ENCODE measurements around the gene SPACA6. TPM values are rescaled to one million over a fixed set of nuclear protein-coding genes. Genes with fewer than 3 reads are reported as not detected.

Gene SPACA6
- total and polyA plus RNA-seq, 9 of the 15 experiments (the other 6 are each of a cell fraction or from before 2014, with no cell fraction given), result 1.3 to 17.3 (median 6.2) TPM

DNA sequence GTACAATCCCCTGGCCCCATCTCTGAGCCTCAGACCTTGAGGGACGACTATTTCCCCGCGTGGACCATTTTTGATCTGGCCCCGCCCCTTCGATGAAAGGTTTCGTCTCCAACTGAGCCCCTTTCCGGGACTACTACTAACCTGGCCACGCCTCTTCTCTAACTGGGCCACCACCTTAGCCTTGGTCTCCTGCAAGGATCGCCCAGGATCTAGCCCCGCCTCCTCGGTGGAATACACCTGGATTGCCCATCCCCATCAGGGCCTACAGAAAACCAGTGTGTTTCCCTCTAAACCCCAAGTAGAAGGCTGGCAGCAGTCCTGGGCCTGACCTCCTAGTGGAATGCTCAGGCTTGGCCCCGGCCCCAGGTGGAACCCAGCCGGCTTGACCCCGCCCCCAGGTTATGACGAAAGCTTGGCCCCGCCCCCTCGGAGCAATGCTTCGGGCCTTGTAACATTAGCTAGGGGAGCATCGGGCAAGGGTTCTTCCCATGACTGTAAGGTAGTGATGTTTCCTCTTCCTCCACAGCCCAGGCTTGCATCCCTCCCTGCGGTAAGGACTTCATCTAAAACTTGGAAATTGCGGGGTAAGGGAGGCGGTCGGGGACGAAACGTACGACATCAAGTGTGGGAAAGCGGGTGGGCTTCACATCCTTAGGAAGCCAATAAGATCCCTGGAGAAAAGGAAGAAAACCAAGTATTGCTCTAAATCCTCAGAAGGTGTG is 9.1 kb downstream of the SPACA6 start (continued):
- TF ChIP-seq, protein P1, sequence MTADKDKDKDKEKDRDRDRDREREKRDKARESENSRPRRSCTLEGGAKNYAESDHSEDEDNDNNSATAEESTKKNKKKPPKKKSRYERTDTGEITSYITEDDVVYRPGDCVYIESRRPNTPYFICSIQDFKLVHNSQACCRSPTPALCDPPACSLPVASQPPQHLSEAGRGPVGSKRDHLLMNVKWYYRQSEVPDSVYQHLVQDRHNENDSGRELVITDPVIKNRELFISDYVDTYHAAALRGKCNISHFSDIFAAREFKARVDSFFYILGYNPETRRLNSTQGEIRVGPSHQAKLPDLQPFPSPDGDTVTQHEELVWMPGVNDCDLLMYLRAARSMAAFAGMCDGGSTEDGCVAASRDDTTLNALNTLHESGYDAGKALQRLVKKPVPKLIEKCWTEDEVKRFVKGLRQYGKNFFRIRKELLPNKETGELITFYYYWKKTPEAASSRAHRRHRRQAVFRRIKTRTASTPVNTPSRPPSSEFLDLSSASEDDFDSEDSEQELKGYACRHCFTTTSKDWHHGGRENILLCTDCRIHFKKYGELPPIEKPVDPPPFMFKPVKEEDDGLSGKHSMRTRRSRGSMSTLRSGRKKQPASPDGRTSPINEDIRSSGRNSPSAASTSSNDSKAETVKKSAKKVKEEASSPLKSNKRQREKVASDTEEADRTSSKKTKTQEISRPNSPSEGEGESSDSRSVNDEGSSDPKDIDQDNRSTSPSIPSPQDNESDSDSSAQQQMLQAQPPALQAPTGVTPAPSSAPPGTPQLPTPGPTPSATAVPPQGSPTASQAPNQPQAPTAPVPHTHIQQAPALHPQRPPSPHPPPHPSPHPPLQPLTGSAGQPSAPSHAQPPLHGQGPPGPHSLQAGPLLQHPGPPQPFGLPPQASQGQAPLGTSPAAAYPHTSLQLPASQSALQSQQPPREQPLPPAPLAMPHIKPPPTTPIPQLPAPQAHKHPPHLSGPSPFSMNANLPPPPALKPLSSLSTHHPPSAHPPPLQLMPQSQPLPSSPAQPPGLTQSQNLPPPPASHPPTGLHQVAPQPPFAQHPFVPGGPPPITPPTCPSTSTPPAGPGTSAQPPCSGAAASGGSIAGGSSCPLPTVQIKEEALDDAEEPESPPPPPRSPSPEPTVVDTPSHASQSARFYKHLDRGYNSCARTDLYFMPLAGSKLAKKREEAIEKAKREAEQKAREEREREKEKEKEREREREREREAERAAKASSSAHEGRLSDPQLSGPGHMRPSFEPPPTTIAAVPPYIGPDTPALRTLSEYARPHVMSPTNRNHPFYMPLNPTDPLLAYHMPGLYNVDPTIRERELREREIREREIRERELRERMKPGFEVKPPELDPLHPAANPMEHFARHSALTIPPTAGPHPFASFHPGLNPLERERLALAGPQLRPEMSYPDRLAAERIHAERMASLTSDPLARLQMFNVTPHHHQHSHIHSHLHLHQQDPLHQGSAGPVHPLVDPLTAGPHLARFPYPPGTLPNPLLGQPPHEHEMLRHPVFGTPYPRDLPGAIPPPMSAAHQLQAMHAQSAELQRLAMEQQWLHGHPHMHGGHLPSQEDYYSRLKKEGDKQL (CRISPR knock-in tag; IDR thresholded peaks at IDR 0.05; ENCODE audit: borderline replicate concordance), result no peak
- TF ChIP-seq NUFIP1 (IDR thresholded peaks at IDR 0.05; ENCODE audit: partially characterized antibody) (no peak), EZH2 (IDR thresholded peaks at IDR 0.05; ENCODE audit: borderline replicate concordance, low read depth, low read length) (no peak), SRSF3 (IDR thresholded peaks at IDR 0.05; ENCODE audit: insufficient read depth, low read length) (no peak), CEBPB (tag; IDR thresholded peaks at IDR 0.05) (peak; percentile 37; the same call in 1 of the 2 replicates), ZNF146 (CRISPR knock-in tag; IDR thresholded peaks at IDR 0.05; ENCODE audit: unreplicated experiment) (no peak), MBD2 (IDR thresholded peaks at IDR 0.05; ENCODE audit: borderline replicate concordance, low read depth) (no peak), ZNF274 (IDR thresholded peaks at IDR 0.05; ENCODE audit: borderline replicate concordance, low read depth, low read length) (no peak), NFXL1 (CRISPR knock-in tag; IDR thresholded peaks at IDR 0.05) (no peak), E2F3 (CRISPR knock-in tag; IDR thresholded peaks at IDR 0.05) (no peak), SLC30A9 (CRISPR knock-in tag; IDR thresholded peaks at IDR 0.05) (no peak), TAF7 (tag; IDR thresholded peaks at IDR 0.05) (no peak), MIER1 (IDR thresholded peaks at IDR 0.05; ENCODE audit: low read depth) (no peak), THRAP3 (IDR thresholded peaks at IDR 0.05; ENCODE audit: borderline replicate concordance) (no peak), ZNF785 (CRISPR knock-in tag; IDR thresholded peaks at IDR 0.05) (no peak)
- TF ChIP-seq, protein P2, sequence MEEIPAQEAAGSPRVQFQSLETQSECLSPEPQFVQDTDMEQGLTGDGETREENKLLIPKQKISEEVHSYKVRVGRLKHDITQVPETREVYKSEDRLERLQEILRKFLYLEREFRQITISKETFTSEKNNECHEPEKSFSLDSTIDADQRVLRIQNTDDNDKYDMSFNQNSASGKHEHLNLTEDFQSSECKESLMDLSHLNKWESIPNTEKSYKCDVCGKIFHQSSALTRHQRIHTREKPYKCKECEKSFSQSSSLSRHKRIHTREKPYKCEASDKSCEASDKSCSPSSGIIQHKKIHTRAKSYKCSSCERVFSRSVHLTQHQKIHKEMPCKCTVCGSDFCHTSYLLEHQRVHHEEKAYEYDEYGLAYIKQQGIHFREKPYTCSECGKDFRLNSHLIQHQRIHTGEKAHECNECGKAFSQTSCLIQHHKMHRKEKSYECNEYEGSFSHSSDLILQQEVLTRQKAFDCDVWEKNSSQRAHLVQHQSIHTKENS (CRISPR knock-in tag; IDR thresholded peaks at IDR 0.05), result no peak
- TF ChIP-seq, protein P3, sequence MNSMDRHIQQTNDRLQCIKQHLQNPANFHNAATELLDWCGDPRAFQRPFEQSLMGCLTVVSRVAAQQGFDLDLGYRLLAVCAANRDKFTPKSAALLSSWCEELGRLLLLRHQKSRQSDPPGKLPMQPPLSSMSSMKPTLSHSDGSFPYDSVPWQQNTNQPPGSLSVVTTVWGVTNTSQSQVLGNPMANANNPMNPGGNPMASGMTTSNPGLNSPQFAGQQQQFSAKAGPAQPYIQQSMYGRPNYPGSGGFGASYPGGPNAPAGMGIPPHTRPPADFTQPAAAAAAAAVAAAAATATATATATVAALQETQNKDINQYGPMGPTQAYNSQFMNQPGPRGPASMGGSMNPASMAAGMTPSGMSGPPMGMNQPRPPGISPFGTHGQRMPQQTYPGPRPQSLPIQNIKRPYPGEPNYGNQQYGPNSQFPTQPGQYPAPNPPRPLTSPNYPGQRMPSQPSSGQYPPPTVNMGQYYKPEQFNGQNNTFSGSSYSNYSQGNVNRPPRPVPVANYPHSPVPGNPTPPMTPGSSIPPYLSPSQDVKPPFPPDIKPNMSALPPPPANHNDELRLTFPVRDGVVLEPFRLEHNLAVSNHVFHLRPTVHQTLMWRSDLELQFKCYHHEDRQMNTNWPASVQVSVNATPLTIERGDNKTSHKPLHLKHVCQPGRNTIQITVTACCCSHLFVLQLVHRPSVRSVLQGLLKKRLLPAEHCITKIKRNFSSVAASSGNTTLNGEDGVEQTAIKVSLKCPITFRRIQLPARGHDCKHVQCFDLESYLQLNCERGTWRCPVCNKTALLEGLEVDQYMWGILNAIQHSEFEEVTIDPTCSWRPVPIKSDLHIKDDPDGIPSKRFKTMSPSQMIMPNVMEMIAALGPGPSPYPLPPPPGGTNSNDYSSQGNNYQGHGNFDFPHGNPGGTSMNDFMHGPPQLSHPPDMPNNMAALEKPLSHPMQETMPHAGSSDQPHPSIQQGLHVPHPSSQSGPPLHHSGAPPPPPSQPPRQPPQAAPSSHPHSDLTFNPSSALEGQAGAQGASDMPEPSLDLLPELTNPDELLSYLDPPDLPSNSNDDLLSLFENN (IDR thresholded peaks at IDR 0.05; ENCODE audit: low read depth in 2 of 2, low read length in 2 of 2), result no peak
- TF ChIP-seq, protein P4, sequence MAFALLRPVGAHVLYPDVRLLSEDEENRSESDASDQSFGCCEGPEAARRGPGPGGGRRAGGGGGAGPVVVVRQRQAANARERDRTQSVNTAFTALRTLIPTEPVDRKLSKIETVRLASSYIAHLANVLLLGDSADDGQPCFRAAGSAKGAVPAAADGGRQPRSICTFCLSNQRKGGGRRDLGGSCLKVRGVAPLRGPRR (CRISPR knock-in tag; IDR thresholded peaks at IDR 0.05), result no peak
